GM12872 (cell line): ENCODE results near the gene HOXD11.
A peak's percentile ranks its signal among the peaks of the same experiment; 100 is the strongest.

Experiments
- CTCF ChIP-seq: IDR thresholded peaks from 3 replicates; pipeline ENCODE4 v1.5.1; 2011; ENCODE audit warnings: low read depth, mild to moderate bottlenecking, low read length, moderate library complexity; ENCODE audit not compliant: insufficient read depth

The HOXD11 gene

DNA sequence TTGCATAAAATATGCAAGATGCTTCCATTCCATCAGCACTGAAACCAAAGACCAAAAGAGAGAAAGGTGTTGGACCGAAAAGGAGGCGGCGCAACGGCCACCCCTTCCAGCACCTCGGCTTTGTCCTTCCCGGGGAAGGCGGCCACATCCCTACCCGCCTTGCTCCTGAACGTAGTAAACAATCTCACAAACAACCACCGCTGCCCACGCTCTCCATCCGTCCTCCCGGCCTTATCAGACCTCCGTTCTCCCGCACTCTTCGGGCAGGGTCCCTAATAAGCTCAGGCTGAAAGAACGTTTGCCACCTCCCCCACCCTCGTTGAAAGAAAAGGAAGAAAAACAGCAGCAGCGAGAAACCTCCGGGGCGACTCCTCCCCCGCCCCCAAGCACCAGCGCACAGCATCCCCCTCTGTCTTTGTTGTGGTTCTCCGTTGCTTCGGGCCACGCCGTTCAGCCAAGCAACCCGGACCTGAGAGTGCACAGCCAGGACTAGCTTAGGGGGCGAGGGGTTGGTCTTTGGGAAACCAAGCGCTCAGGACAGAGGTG is 27.7 kb upstream of the HOXD11 start:
- no peak for TF ChIP-seq CTCF

DNA sequence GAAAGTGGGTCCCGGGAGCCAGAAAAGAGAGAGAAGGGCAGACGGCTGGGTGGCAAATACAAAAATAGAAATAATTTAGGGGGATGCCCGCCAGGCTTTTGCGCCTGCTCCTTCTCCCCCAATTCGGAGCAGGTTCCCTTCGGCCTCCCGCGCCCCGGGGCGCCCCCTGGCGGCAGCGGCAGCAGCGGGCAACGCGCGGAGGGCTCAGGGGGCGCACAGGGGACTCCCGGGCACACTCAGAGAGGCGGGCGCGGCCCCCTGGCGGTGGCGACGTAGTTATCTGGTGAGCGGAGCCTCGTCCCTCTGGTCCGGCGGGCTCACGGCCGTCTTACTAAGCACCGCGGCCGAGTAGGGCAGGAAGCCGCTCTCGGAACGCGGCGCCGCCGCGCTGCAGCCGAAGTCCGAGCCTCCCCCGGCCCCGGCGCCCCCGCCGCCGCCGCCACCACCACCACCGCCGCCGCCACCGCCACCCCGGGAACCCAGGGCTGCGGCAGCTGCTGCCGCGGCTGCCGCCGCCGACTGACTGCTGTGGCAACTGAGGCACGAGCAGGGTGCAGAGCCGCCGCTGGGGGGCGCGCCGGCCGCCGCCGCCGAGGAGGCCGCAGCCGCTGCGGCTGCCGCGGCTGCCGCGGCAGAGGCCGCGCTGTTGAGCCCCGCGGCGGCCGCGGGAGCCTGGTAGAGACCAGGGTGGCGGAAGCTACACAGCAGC is 27.1 kb upstream of the HOXD11 start:
- TF ChIP-seq CTCF, result peak; percentile 45

DNA sequence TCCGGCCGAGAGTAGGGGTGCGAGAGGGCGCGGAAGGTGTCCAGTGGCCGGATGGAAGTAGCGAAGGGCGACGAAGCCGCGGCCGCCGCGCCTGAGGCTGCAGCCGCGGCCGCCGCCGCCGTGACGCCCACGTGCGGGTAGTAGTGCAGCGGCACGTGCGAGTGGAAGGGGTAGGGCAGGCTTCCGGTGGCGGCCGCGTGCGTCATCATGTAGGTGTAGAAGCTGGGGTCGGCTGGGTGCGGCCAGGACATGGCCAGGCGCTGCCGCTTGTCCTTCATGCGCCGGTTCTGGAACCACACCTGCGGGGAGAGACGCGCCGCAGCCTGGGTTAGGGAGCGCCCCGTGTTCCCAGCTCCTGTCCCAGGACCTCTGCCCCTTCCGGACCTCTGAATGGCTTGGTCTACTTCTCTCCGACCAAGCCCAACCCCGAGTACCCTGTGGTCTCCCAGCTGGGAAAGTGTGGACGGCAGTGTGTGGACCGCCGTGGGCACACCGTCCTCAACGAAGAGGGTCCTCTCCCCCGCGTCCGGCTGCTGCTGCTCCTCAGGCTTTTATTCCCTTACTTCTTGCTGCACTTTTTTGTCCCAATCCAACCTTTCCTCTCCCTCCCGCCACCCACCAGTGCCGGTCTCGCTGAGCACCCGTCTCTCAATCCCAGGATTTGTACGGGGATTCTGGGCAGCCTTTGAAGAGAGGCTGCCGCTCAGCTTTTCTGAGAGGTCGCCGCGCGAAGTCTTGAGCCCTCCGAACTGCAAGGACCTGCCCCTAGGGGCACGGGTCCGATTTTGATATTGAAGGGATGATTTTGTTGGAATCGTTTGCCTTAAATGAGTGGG is 26.3 kb upstream of the HOXD11 start:
- TF ChIP-seq CTCF, result no peak

GRCh38 chr2:176081376-176081836 is 25.7 kb upstream of the HOXD11 start:
- no peak for TF ChIP-seq CTCF

- no peak for TF ChIP-seq CTCF
Observed at GRCh38 chr2:176081837-176082524, 25.1 kb upstream of the HOXD11 start.

GRCh38 chr2:176082525-176082823 is 24.6 kb upstream of the HOXD11 start:
- no peak for TF ChIP-seq CTCF
